HG02981 (cell line): ENCODE measurements around the gene ZNRF1.
A peak's percentile ranks its signal among the peaks of the same experiment; 100 is the strongest.
"Not testable (repeated sequence)": the region's sequence is repeated elsewhere in the genome, so short reads cannot be mapped to it uniquely, and the experiment has no call there.

Experiments used
- ATAC-seq: cut with Tn5 transposase; IDR thresholded peaks from one replicate; pipeline ENCODE4 v1.9.1; 2021; ENCODE audit warnings: mild to moderate bottlenecking, moderate library complexity; ENCODE audit not compliant: unreplicated experiment

The ZNRF1 gene

DNA sequence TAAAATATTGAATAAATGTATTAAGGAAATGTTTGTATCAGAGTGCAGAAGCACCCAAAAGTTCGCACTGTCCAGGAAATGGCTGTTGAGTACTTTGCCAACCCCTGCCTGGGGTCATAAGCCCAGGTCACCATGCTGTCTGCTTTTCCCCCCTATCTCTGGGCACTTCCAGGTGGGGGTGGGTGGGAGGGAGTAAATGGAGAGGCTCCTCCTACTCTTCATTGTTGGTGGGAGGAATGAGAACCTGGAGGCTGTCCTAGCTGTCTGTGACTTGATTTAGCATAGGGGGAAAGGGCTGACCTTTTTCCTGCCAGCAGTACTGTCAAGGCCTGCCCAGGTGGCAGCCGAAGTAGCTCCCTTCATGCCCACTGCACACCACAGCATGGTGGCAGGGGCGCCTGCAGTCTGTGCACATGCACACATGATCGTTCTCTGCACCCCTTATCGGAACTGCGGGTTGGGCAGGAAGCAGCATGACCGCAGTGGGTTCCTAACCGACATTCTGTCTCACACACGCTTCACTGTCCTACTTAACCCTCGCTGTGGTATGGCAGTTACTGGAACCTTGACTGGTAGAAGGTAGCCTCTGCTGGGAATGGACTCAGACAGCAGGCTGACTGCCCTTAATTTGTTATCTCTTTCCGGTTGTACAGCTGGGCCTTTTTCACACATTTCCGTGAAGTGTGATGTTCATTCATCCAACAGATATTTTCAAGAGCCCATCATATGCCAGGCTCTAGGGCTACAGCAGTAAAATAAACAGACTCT is 76.3 kb downstream of the ZNRF1 start:
- peak; percentile 92 for ATAC-seq

- ATAC-seq: peak; percentile 20
Observed at GRCh38 chr16:75075688-75076268, 77.0 kb downstream of the ZNRF1 start.

DNA sequence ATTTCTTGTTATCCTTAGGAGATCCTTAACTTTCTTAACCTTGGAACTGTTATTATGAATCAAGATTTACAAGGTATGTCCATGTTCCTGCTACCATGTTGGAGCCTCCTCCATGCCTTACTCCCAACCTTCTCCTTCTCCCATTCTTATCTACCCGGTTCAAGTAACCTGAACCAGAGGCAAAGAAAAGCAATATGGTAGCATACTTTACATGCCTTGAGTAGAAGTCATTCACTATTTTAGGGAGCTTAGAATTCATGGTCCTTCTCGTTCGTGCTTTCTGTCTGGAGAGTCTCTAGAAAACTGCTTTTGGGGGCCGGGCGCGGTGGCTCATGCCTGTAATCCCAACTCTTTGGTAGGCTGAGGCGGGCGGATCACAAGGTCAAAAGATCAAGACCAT is 80.1 kb downstream of the ZNRF1 start:
- no peak for ATAC-seq

DNA sequence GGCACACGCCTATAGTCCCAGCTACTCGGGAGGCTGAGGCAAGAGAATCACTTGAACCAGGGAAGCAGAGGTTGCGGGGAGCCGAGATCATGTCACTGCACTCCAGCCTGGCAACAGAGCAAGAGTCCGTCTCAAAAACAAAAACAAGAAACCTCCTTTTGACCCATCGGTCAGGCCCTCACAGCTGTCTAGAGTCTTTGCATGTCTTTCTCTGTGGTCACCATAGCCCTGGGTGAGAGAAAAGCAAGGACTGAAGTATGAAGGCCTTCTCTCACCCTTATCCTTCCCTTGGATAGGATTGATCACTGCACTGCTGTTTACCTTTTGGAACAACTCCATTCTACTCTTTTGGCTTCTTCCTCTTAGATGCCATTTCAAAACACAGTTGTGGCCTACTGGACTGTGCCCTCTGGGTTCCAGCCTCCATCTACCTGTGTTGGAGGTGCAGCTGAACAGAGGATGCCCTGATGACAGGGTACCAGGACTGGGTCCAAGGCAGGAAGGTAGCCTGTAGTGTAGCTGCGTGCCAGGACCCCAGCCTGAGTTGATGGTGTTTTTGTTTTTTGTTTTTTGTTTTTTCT is 80.6 kb downstream of the ZNRF1 start:
- no peak for ATAC-seq

DNA sequence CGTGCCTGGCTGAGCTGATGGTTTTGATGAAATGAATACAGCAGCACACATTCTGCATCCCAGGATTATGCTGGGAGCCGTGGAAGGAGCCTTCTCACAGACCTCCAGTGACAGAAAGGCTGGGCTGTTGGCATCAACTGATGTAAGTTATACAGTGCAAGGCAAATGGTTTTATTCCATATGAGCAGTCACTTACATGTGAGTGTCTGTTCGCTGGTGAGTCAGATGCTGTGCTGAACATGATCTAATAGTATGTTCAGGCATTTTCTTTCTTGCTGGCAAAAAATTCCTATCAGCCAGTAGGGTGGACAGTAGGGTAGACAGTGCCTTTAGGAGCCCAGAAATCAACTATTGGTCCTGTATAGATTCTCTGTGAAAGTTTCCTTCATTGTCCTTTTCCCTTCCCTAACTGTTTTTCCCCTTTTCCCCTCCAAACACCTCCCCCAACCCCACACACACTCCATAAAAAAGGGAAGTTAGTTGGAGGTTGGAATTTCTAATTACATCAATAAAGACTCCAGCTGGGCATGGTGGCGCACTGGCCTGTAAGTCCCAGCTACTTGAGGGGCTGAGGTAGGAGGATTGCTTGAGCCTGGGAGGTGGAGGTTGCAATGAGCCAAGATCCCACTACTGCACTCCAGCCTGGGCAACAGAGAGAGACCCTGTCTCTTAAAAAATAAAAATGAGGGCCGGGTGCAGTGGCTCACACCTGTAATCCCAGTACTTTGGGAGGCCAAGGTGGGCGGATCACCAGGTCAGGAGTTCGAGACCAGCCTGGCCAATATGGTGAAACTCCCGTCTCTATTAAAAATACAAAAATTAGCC is 81.6 kb downstream of the ZNRF1 start:
- ATAC-seq: no peak

DNA sequence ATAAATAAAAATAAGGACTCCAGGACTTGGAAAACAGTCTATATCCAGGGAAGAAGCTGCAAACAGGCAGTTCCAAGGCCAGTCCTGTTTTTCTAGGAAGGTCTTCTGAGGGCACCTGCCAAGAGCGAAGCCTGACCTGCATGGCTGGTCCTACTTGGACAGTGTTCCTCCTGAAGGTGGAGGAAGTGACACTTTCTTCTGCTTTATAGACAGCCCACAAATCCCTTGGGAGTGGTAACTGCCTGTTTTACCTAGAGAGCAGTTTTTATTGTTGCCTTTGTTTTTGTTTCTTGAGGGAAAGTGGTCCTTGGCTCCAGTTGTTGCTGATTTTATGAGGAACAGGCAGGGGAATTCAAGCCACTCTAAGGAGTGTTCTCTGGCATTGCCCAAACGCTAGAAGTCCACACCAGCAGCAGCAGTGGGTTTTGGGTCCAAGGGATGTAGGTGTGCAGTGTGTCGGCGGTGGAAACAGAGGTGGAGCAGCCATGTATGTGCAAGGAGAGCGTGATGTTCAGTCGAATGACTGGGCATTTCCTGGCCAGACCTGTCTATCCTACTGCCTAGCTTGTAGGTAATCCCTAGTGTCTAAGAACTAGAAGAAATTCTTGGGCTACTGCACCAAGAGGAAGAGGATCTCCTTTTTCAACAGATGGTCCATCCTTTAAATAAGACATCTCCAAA is 82.5 kb downstream of the ZNRF1 start:
- peak; percentile 65 for ATAC-seq

GRCh38 chr16:75083813-75084212 is 85.0 kb downstream of the ZNRF1 start:
- ATAC-seq: no peak

- ATAC-seq: no peak
Observed at GRCh38 chr16:75085556-75085955, 86.7 kb downstream of the ZNRF1 start.

DNA sequence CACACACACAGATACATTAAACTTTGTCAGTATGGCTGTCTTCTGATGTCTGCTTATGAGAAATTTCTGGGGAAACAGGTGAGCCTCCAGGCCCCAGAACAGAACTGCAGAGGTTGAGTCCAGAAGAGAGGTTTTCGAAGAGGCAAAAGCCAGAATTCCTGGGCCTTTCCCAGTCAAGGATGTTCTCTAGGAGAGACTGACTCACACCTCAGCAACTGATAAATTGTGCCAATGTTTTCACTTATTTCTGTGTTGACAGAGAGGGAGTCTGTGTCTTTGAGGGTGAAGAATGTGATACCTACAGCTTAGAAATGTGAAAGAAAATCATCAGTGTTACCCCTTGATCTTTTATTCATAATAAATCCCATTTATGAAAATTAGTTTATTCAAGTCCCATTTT is 87.5 kb downstream of the ZNRF1 start:
- no peak for ATAC-seq

DNA sequence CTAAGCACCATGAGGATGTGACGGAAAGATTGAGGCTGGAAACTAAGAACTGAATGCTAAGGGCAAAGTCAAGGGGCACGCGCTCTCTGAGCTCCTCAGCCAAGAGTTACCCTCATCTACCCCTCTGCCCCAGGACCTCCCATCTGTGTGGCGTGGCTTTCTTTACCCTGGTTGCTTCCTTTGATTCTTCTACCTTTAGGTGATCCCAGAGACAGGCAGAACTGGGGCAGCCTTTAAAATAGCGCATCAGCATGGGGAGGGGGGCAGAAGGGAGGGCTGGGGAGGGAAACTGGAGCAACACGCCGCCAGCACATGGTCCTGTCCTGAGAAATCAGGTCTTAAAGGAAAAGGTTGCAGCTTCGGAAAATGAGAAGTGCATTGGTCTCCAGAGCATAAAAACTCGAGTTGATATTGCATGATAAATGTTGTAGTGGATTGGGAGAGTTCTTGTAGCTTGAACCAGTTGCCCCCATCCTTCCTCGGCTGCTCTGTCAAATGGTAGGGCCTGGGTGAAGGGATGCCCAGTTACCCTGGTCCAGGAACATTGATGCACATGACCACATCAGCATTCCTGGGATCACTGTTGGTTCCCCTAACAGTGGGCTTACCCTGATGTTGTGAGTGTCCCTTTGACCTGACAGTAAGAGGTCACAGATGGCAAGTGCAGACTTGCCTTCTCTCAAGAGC is 88.0 kb downstream of the ZNRF1 start:
- no peak for ATAC-seq

DNA sequence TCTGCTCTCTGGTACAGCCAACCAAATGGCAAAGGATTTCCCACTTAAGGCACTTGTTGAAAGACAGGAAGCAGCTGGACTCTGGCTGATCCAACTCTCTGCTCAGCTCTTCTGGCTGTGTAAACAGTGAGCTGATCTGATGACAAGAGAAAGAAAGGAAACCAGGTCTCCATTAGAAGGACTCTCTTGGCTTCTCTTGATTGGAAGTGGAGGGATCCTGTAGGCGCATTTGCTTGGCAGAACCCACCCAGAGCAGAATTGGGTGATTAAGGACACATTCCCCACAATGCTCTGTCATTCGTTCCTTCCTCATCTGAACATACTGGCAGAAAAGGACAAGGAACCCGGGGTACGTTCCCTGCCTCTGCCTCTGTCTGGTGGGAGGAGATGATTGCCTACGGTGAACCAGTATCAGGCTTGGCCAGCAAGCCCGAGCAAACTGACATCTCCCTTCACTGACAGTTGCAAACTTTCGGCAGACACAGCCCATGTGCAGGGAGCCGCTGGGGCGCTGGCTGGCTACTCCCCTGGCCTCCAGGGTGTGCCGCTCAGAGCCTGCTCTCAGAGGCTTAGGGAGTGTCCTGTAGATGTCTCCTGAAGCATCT is 88.7 kb downstream of the ZNRF1 start:
- ATAC-seq: no peak

- ATAC-seq: no peak
Observed at GRCh38 chr16:75088216-75088615, 89.4 kb downstream of the ZNRF1 start.

- no peak for ATAC-seq
Observed at GRCh38 chr16:75088934-75089333, 90.1 kb downstream of the ZNRF1 start.

GRCh38 chr16:75089486-75090202 is 90.8 kb downstream of the ZNRF1 start:
- ATAC-seq: no peak

DNA sequence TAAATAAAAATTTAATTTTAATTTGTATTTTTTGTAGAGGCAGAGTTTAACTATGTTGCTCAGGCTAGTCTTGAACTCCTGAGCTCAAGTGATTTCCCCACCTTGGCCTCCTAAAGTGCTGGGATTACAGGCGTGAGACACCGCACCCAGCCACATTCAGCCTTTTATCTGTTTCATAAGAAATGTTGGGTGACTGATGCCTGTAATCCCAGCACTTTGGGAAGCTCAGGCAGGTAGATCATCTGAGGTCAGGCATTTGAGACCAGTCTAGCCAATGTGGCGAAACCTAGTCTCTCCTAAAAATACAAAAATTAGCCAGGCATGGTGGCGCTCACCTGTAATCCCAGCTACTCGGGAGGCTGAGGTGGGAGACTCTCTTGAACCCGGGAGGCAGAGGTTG is 92.1 kb downstream of the ZNRF1 start:
- ATAC-seq: not testable (repeated sequence)

GRCh38 chr16:75091619-75092018 is 92.8 kb downstream of the ZNRF1 start:
- not testable (repeated sequence) for ATAC-seq

GRCh38 chr16:75092777-75093176 is 94.0 kb downstream of the ZNRF1 start:
- ATAC-seq: no peak

- ATAC-seq: no peak
Observed at GRCh38 chr16:75093598-75094540, 95.0 kb downstream of the ZNRF1 start.
